RWPE1 (cell line): ENCODE results near the gene PLCB4.
A peak's percentile ranks its signal among the peaks of the same experiment; 100 is the strongest.

Source experiments
- CTCF ChIA-PET: fragments of 350-600 bp; sonication (Branson Sonifier 250); formaldehyde crosslinking; extraction: SDS; loops from one replicate; lab custom pipeline; 2021; lab: Yijun Ruan, JAX
- POLR2A ChIA-PET: fragments of 400-600 bp; formaldehyde crosslinking; extraction: SDS; loops from one replicate; lab custom pipeline; 2020; ENCODE audit warnings: antibody characterized with exemption; ENCODE audit not compliant: low non-redundant PET; lab: Yijun Ruan, JAX
- DNase-seq: peaks from one replicate; pipeline ENCODE4 v3.0.0; 2012; ENCODE audit warnings: low spot score
- H3K27ac ChIP-seq: fragments of 450-650 bp; 2 replicates; pipeline ENCODE4 v1.5.1; 2017
- CTCF ChIP-seq: fragments of 450-650 bp; conservative IDR thresholded peaks from 2 replicates; pipeline ENCODE4 v1.5.1; 2017; ENCODE audit warnings: low read depth, mild to moderate bottlenecking

Gene PLCB4

DNA sequence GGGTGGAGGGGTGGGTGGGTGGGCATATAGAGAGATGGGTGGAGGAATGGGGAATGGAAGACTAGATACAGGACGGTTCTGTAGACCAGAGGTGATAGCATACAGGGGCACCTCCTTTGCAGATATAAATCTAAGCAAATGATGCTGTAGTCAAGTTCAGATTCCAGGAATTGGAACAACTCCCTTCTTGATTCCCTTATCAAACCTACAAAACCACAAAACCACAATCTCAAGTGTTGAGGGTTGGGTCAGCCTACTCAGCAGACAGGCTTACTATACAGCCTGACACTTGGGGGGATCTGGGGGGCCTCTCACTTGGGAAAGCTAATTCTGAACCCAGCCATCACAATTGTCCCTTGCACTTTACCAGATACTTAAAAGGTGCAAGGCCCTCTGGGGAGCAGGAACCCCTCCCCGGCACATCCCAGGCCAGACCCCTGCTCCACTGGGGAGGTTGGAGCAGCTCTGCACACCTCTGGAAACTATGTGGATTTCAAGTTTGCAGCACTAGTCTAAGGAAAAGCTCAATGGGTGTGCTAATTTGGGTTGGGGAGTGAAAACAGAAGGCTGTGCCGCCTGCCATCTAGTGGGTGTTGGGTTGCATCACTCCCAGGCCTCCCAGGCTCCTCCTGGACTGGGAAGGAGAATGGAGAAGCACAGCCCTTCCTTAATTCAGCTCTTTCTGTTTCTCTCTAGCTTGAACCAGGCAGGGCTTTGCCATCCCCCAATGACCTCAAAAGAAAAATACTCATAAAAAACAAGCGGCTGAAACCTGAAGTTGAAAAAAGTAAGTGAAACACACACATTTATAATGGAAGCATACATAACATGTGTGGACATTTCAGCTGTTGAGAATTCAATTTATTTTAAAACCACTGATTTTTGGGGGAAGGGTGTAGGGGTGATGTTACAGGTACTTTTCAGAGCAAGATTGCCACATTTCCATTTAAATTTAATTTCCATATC, 324.3 kb downstream of the PLCB4 start:
- TF ChIP-seq CTCF, result peak; percentile 89
- H3K27ac ChIP-seq, result no peak overlapping the region
- DNase-seq, result peak; percentile 76
- ChIA-PET POLR2A (no interaction called here), CTCF (interaction anchor here (0.6 to 1.5 kb wide), 15 partner anchors 10 to 1938 kb away, joined by 3 to 9 read pairs (median 4); no protein-coding TSS in a partner anchor)

DNA sequence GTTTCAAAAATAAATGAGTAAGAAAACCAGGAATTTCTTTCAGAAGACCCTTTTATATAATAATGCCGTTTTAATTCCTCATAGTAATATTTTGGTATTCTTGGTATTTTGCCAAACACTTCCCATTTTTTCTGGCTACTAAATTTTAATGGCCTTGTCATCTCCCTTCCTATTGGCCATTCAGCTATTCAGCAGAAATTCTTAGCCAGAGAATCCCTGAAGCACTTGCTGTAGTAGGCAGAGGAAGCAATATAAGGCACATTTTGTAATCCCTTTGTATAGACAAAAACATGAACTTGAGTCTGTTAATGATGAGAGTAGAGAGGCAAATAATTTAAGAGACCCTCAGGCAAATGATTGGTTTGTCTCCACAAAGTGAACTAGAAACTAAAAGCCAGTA, 327.1 kb downstream of the PLCB4 start:
- ChIA-PET CTCF (no interaction called here), POLR2A (no interaction called here)
- no peak overlapping the region for H3K27ac ChIP-seq

GRCh38 chr20:9397928-9398327, 329.0 kb downstream of the PLCB4 start:
- POLR2A ChIA-PET, result no interaction called here
- CTCF ChIA-PET, result interaction anchor here (0.6 kb wide), 1 partner anchor 90 kb away, joined by 3 read pairs; no protein-coding TSS in a partner anchor
- H3K27ac ChIP-seq, result no peak overlapping the region
- DNase-seq, result no peak
- TF ChIP-seq CTCF, result no peak

More for the DNA sequence above, 327.1 kb downstream of the PLCB4 start:
- no peak for TF ChIP-seq CTCF
- no peak for DNase-seq

GRCh38 chr20:9398882-9399281, 330.0 kb downstream of the PLCB4 start:
- POLR2A ChIA-PET, result no interaction called here
- H3K27ac ChIP-seq, result no peak overlapping the region
- CTCF ChIA-PET, result interaction anchor here (0.5 kb wide), 1 partner anchor 357 kb away, joined by 4 read pairs; no protein-coding TSS in a partner anchor
- no peak for DNase-seq
- no peak for TF ChIP-seq CTCF

- no peak overlapping the region for H3K27ac ChIP-seq
- POLR2A ChIA-PET, result no interaction called here
- TF ChIP-seq CTCF, result no peak
- no peak for DNase-seq
- CTCF ChIA-PET, result interaction anchor here (0.5 kb wide), 1 partner anchor 357 kb away, joined by 4 read pairs; no protein-coding TSS in a partner anchor
Measured at GRCh38 chr20:9399322-9399721, 330.4 kb downstream of the PLCB4 start.

DNA sequence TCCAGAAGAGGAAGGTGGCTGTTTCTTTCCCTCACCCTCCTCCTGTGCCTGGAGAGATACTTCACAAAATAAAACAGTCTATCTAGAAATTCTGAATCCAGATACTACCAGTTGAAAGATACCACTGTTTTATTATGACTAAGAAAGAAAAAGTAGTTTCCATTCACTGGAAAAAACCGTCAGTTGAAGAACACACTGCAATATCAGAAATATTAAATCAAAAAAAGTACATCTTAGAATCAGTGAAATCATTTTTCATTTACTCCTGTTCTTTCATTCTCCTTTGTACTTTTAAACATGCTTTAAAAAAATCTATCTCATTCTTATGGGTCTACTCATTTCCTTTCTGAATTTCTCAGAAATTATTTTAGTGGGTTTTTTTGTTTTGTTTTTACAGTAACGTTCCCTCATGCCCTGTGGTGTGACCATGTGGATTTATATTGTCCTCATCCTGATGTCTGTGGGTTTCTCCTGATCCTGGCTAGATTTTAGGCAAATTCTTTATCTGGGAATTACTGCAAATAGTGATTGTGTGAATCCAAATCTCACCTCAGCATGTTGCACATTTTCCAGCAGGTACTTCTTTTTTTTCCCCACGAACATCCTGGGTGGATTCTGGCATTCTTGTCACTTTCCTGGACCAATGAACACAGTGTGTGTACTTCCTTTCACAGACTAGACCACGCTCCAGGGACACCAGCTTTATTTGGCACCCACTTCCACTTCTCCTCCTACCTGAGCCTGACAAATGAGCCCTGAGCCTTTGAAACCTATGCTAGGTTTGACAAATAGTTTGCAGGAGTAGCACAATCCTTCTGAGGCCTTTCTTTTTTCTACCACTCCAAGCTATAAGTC, 331.5 kb downstream of the PLCB4 start:
- POLR2A ChIA-PET, result no interaction called here
- CTCF ChIA-PET, result no interaction called here
- no peak for TF ChIP-seq CTCF
- no peak overlapping the region for H3K27ac ChIP-seq
- no peak for DNase-seq
